ENCODE measurements around the gene SMCO3. TPM values are rescaled to one million over a fixed set of nuclear protein-coding genes. Genes with fewer than 3 reads are reported as not detected.

SMCO3 gene
- total and polyA plus RNA-seq, 10 of the 15 experiments (the other 5 are each of a cell fraction or from before 2014, with no cell fraction given), result 0.05 to 0.35 (median 0.10) TPM; not detected in 6

GRCh38 chr12:14779834-14780233 is 34.1 kb downstream of the SMCO3 start:
- ATAC-seq (no peak), DNase-seq (ENCODE audit: low read depth, low spot score) (no peak), FAIRE-seq (no peak)
- Histone ChIP-seq H2AFZ (ENCODE audit: control insufficient read depth, low read depth, low read length) (no peak overlapping the region), H3K4me3 (no peak overlapping the region), H3K9ac (ENCODE audit: control insufficient read depth, insufficient read depth, low read length) (no peak overlapping the region), H3K27me3 (replicated peaks in 1 of 2; ENCODE audit: control insufficient read depth in 2 of 2, insufficient read depth in 2 of 2, low read length in 1 of 2) (no peaks in the 10 kb centered on the region), H4K20me1 (ENCODE audit: control insufficient read depth, insufficient read depth) (no peaks in the 10 kb centered on the region), H3K36me3 (ENCODE audit: control insufficient read depth in 2 of 2, insufficient read depth in 2 of 2, low read length in 1 of 2) (no peaks in the 10 kb centered on the region), H3K79me2 (ENCODE audit: control insufficient read depth, insufficient read depth, low read length) (peaks cover 9% of the 10 kb centered on the region), H3K4me1 (ENCODE audit: control insufficient read depth, insufficient read depth, low read length) (peaks cover 5% of the 10 kb centered on the region), H3K4me2 (ENCODE audit: control insufficient read depth, insufficient read depth) (no peak overlapping the region), H3K27ac (ENCODE audit: control insufficient read depth, insufficient read depth) (no peak overlapping the region), H3K9me3 (replicated peaks; ENCODE audit: control insufficient read depth, insufficient read depth, low read length) (no peaks in the 10 kb centered on the region)
- TF ChIP-seq PKNOX1 (IDR thresholded peaks at IDR 0.05), result no peak
- TF ChIP-seq SRF (IDR thresholded peaks at IDR 0.05; ENCODE audit: low read depth in 2 of 2, low read length in 2 of 2), result no peak
- TF ChIP-seq CEBPZ (IDR thresholded peaks at IDR 0.05; ENCODE audit: low read depth, low read length), result no peak
- no peak for TF ChIP-seq NBN (IDR thresholded peaks at IDR 0.05)
- RAD21 ChIA-PET (ENCODE audit: unreplicated experiment), result interaction anchor here (1.1 to 1.3 kb wide), 2 partner anchors 11 to 215 kb away, joined by 3 read pairs; no protein-coding TSS in a partner anchor
- no TSS peak for BruUV-seq (replicated peaks)
- in situ Hi-C loops (cut with MboI) (loop anchor here (10.0 to 25.0 kb wide), 3 partner anchors 175 to 1968 kb away; partner anchors contain the start of genes DDX47 and STRAP), intact Hi-C loops (cut with micrococcal nuclease; ENCODE audit: unreplicated experiment) (no loop called here)
- CTCF ChIA-PET, result interaction anchor here (1.7 kb wide), 1 partner anchor 8 kb away, joined by 6 read pairs; no protein-coding TSS in a partner anchor
- SMC1A ChIA-PET (ENCODE audit: uncharacterized antibody, unreplicated experiment), result interaction anchor here (2.6 to 3.0 kb wide), 2 partner anchors 13 to 23 kb away, joined by 7 to 17 read pairs; partner anchors contain the start of genes C12orf60 and WBP11
- POLR2A ChIA-PET, result no interaction called here
- WGBS (ENCODE audit: insufficient coverage, insufficient replicate concordance, low lambda C conversion rate, missing lambda C conversion rate), result 98% methylated on average over 2 of the region's 2 CpGs
